GM15510 (cell line): ENCODE results near the gene PHF13.

Experiments
- POLR2A ChIP-seq: IDR thresholded peaks from 3 replicates; pipeline ENCODE4 v1.6.1; 2011; ENCODE audit warnings: borderline replicate concordance; ENCODE audit not compliant: insufficient read length; ENCODE audit errors: extremely low read depth

PHF13 gene

DNA sequence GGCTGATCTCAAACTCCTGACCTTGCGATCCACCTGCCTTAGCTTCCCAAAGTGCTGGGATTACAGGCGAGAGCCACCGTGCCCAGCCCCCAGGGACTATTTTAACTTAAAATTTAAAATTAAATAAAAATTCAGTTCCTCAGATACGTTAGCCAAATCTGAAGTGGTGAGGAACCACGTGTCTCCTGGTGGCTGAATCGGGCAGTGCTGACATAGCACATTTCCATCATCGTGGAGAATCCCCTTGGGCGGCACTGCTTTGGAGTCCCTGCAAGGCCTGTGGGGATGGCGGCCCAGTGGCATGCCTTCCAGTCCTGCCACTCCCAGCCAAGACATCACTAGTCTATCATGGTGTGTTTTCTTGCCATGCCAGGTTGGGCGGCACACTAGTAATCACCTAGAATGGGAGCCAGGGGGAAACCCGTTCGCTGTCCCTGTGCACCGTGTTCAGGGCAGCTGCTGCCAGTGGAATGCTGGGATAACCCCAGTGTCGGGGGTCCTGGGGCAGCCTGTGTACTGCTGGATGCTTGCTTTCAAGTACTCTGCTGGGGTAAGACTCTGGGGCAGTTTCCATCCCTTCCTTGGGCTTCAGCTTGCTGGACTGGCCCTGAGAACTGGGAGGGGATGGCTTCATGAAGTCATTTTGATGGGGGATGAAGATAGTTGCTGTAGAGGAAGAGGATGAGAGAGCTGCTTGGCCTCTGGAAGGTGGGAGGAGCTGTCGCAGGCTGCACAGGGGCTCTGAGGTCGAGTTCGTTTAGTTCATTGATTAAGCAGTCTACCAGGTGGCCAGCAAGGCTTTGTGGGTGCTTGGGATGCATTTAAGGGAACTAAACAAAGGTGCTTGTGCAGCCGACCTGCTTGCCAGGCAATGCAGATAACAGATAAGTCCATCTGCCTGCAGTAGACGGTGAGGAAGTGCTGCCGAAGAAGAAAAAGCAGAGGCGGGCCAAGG lies 29.1 kb upstream of the PHF13 start:
- TF ChIP-seq POLR2A: no peak

DNA sequence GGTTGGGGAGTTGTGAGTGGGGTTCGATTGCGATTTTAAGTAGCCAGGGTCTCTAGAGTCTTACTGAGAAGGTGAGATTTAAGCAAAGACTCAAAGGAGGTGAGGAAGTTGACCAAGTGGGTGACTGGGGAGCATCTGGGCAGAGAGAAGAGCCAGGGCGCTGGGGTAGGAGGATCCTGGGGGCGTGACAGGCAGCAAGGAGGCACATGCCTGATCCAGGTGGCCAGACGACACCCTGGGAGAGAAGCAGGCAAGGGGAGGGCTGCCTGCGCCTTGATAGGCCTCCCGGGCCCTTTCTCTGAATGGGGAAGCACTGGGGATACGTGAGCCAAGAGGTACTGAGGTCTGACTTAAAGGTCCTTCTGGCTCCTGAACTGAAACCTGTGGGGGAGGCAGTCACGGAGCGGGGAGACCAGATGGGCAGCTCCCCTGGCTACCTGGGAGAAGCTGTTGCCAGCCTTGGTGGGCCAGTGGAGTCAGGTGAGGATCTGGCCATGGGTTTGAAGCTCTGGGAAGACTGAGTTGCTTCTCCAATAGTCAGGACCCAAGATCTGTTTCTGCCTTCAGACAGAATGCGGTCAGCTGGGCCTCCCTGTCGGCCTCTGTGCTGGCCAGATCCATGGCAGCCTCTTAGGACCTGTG lies 28.3 kb upstream of the PHF13 start:
- no peak for TF ChIP-seq POLR2A

DNA sequence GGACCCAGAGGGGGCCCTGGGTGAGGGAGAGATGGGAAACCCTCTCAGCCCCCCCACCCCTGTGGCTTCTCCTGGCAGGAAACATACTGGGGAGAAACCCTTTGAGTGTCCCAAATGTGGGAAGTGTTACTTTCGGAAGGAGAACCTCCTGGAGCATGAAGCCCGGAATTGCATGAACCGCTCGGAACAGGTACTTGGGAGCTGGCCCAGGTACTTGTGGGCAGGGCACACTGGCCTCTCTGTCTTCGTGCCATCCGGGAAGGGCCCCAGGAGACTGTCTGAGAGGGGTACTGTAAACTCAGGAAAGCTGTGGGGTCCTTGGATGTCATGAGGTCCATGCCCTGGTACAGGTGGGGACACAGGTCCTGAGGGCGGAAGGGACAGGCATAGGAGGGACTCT lies 27.7 kb upstream of the PHF13 start:
- no peak for TF ChIP-seq POLR2A

DNA sequence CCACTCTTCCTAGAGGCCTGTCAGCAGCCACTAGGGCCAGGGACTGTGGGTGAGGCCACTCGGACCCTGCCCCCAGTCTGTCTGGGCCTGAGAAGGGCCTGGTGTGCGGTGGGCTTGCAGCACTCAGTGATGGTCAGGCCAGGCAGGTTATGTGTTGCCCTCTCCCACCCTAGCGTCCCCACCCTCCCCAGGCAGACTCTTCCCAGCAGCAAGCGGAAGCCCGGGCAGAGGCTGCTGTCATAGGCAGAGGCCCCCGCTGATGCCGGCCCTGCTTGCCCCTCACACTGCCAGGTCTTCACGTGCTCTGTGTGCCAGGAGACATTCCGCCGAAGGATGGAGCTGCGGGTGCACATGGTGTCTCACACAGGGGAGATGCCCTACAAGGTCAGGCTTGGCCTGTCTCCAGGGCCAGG lies 27.1 kb upstream of the PHF13 start:
- TF ChIP-seq POLR2A: no peak

DNA sequence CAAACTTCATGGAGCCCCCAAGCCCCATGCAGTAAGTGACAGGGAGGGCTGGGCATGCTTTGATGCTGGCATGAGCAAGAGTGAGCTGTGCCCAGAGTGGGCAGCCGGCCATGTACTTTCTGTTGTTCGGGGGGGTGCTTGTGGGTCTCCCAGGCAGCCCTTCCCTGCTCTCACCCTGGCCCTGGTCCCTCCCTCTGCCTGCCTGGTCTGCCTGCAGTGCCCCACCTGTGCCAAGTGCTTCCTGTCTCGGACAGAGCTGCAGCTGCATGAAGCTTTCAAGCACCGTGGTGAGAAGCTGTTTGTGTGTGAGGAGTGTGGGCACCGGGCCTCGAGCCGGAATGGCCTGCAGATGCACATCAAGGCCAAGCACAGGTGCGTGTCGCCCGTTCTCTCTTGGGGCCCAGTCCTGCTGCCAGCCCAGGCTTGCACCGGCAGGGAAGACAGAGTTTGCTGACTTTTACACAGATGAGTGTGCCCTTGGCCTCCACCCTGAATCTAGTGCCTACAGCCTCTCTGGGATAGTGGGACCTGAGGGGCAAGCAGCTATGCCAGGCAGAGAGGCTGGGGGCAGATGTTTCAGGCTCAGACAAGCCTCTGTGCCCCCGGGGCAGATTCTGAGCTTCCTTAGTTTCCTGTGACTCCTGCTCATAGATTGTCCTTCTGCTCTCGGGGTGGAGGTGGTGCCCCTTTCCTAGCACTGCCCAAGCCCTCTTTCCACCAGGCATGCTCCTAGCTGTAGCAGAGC lies 26.1 kb upstream of the PHF13 start:
- TF ChIP-seq POLR2A: no peak

DNA sequence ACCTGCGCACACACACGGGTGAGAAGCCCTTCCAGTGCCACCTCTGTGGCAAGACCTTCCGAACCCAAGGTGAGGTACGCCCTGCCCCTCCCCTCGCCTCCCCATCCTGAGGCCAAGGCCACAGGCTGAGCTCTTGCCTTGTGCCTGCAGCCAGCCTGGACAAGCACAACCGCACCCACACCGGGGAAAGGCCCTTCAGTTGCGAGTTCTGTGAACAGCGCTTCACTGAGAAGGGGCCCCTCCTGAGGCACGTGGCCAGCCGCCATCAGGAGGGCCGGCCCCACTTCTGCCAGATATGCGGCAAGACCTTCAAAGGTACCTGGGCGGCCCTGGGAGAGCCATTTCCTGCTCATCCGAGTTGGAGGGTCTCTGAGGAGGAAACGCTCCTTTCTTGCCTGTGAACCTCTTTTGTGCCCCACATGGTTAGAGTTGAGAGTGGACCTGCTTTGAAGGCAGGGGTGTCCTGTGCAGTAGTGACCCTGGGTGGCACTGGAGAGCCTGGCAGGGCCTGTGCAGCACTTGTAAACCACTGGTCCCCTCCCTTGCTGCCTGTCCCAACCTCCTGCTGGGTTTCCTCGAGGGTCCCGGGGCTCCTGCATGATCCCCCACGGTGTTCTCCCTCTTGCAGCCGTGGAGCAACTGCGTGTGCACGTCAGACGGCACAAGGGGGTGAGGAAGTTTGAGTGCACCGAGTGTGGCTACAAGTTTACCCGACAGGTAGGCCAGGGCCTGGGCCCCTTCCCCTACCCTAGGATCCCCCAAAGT lies 25.2 kb upstream of the PHF13 start:
- TF ChIP-seq POLR2A: no peak

DNA sequence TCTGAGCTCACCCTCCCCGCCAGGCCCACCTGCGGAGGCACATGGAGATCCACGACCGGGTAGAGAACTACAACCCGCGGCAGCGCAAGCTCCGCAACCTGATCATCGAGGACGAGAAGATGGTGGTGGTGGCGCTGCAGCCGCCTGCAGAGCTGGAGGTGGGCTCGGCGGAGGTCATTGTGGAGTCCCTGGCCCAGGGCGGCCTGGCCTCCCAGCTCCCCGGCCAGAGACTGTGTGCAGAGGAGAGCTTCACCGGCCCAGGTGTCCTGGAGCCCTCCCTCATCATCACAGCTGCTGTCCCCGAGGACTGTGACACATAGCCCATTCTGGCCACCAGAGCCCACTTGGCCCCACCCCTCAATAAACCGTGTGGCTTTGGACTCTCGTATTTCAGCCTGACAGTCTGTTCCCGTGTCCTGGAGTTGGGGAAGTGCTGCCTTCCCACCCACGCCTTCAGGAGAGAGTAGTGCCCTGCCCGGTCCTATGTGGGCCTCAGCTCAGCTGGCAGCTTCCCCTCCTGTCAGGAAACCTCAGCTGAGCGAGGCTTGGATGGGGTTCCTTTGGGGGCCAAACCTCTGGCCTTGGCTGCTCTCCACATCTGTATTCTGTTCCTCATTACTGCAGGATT lies 24.5 kb upstream of the PHF13 start:
- TF ChIP-seq POLR2A: no peak

DNA sequence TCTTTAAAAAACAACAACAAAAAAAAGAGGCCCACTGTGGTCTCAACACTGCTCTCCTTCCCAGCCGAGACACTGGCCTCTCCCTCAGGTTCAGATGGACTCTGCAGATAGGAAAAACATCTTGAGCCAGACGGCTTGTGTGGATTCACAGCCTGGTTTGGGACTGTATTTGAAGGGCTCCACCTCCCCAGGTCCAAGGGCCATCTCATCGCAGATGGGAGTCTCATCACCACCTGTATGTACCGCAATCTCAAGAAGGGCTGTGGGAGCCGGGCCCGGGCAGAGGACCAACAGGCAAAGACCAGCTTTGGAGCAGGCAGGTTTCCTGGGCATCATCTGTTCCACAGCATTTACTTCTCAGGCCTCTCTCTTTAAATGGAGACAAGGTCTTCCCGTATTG lies 23.5 kb upstream of the PHF13 start:
- no peak for TF ChIP-seq POLR2A

DNA sequence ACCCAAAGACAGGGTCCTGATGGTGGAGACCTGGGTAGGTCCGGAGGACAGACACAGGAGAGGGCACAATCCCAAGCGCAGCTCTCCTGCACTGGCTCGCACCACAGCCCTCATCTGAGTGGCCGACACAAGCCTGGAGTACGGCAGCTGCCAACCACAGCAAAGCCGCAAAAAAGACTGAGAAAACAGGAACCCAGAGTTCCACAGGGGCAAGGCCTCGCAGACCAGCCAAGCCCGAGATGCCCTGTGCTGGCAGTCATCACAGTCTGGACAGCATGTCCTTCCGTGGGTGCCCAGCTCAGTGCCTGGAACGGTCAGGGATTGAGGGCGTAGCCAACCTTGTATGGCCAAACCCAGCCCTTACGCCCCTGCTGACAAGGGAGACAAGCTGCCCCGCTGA lies 22.3 kb upstream of the PHF13 start:
- no peak for TF ChIP-seq POLR2A

DNA sequence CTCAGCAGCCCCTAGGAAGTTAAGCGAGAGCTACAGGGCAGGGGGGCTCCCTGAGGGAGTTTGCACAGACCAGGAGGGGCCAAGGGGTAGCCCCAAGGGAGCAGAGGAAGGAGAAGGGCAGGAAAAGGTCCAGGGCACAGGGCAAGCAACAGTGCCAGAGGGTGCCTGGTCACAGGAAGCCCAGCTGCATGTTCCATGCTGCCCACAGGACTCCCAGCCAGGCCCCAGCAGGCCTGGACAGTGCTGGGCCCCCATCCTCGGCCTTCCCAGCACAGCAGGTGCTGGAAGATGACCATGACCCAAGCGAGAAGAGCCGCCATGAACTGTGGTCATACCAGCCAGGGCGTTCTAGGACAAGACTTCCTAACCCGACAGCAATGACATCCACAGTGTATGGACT lies 21.9 kb upstream of the PHF13 start:
- TF ChIP-seq POLR2A: no peak

DNA sequence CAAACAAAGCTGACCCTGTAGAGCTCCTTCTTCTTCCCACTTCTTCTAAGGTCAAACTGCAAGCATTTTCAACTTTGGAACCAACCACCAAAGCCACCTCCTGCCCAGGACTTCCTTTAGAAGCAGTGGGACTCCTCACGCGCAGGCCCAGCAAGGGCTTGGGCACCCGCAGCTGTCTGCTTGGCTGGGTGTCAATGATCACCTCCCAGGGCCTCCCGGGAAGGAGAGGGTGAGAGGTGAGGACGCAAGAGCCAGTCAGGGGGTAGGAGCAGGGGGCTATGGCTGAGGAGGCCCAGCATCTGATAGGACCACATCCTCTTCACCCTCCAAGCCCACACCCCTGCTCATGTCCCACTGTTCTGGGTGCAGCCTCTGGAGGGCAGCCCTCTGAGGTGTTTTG lies 21.1 kb upstream of the PHF13 start:
- TF ChIP-seq POLR2A: no peak

DNA sequence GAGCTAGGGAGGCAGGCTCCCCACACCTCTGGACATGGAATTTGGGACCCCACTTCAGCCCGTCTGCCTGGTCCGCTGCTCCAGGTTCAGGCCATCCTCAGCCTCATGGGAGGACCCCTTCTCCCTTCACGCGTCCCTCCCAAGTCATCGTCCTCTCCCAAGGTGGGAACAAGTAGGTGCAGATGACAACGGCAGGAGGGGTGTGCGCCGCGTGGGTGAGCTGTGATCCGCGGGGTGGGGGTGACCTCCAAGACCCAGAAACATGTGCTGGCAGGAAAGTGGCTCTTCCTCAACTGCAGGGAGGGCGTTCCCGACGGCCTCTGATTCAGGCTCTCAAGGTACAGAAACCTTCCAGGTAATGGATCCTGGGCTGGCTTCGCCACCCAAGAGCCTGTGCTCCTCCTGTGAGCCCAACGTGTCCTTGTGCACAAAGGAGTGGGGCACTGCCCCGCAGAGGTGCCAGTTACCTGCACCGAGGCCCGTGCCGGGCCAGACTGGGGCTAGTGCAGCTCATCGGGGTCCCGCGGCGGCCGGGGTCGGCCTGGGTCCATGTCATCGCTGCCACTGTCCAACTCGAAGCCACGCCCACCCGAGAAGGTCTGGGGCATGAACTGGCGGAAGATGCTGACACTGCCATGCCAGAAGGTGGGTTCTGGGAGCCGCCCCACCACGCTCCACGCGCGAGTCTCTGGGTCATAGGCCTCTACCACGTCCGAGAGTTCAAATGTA lies 20.5 kb upstream of the PHF13 start:
- no peak for TF ChIP-seq POLR2A

DNA sequence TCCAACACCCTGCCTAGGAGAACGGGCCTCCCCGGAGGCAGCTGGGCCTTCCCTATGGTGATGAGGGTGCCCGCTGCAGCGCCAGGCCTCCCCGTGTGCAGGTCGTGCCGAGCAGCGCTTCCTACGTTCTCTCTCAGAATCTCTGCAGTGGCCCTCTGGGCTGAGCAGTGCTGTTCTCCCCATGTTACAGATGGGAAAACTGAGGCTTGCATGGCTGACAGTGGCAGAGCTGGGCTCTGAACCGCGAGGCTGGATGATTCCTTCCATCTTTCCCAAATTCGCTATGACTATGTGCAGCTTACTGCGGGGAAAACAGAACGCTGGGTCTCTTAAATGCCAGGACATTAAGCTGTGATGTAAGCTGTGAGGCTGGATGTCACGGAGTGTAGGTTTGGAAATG lies 19.7 kb upstream of the PHF13 start:
- TF ChIP-seq POLR2A: no peak

DNA sequence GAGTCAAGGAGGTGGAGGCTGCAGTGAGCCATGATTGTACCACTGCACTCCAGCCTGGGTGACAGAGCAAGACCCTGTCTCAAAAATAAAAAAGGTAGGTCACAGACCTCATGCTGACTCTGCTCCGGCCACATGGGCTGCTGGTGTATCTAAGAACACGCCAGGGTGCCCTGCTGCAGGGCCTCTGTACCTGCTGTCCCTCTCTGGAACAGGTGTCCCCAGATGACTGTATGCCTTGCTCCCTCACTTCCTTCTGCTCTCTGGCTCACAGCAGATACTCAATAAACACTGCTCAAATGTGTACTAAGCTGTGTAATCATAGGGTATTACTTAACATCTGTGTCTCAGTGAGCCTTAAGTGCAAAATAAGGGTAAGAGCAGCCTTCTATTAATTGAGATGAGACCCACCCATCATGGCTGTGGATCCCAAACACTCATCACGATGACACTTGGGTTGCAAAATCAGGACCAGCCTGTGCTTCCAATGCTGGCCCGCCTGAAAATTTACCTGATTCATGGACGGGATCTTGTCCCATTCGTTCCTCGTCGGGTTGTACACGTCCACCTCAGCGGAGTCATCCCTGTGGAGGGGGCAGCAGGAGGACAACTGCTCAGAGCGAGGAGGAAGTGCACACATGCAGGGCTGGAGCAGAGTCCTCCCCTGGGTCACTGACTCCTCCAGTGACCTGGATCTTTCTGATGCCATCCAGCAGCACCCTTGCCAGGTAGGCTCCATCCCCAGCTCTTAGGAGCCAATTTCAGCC lies 18.4 kb upstream of the PHF13 start:
- no peak for TF ChIP-seq POLR2A

DNA sequence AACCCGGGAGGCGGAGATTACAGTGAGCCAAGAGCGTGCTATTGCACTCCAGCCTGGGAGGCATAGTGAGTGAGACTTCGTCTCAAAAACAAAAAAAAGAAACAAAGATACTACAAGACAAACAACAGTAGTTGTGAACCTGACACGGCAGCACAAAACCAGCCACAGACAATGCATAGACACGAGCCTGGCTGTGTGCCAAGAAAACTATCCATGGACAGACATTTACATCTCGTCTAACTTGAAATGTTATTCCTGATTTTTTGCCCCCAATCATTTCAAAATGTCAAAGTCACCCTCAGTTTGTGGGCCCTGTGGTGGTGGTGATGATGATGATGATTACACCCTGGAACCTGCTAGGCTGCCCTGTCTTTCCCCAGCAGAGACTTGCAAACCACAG lies 17.2 kb upstream of the PHF13 start:
- TF ChIP-seq POLR2A: no peak
